GM13977 (cell line): Measurements from ENCODE around the gene FAM20C.
"Not testable (repeated sequence)": the region's sequence is repeated elsewhere in the genome, so short reads cannot be mapped to it uniquely, and the experiment has no call there.

Experiments used
- DNase-seq: peaks from one replicate; pipeline ENCODE4 v3.0.0; 2012; ENCODE audit warnings: low spot score
- in situ Hi-C: fragments of 300-500 bp; cut with MboI; formaldehyde crosslinking; loops from one replicate; pipeline ENCODE4 v1.12.0; 2022; ENCODE audit warnings: low sequenced_read_pairs, low pct_unique_long_range_greater_than_20kb, mixed read lengths, inconsistent platforms; ENCODE audit not compliant: unreplicated experiment
- TF ChIP-seq, protein P1 (sequence below): IDR thresholded peaks from 2 replicates; pipeline ENCODE4 v1.5.1; 2012; ENCODE audit warnings: mild to moderate bottlenecking, control low read depth; ENCODE audit not compliant: insufficient read depth; ENCODE audit errors: extremely low read depth, missing control alignments

FAM20C gene

DNA sequence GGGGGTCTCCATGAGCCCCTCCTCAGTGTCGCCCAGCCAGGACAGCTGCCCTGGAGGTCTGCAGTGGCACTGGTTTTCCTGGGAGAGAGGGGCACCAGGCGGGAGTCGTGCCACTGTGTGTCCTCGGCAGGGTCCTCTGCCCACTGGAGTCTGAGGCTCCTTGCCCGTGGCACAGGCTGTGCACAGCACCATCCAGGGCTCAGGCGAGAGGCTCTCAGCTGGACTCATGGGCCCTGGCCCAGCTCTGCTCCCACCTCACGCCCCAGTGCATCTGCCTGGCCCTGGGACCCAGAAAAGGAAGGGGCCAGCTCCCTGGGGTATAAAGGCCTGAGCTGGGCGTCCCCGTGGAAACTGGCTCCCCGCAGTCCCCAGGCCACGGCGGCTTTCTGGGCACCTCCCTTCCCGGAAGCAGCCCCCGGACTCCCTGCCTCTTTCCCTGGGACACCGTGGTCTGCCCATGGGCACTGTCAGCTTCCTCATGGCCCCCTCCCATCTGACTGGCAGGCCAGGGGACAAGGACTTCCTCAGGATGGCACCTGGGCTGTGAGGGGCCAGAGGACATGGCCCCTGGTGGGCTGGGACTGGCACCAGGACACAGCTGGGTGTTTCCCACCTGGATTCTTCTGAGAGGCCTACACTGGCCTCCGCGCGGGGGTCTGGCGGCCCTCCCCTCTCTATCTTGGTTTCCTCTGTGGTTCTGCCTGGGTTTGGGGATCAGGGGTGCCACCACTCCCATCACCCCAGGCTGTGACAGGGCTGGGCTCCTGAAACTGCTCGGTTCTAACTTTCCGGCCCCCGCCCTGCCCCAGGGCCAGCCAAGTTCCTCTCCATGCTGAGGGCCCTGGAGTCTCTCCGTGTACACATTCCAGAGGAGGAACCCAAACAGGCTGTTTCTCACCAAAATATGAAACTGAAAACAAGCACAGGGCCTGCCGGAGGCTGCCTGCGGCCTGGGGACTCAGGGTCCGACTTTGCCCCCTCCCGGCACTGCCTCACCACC, 103.1 kb downstream of the FAM20C start:
- DNase-seq, result no peak
- in situ Hi-C loops, result no loop called here
- TF ChIP-seq, protein P1, sequence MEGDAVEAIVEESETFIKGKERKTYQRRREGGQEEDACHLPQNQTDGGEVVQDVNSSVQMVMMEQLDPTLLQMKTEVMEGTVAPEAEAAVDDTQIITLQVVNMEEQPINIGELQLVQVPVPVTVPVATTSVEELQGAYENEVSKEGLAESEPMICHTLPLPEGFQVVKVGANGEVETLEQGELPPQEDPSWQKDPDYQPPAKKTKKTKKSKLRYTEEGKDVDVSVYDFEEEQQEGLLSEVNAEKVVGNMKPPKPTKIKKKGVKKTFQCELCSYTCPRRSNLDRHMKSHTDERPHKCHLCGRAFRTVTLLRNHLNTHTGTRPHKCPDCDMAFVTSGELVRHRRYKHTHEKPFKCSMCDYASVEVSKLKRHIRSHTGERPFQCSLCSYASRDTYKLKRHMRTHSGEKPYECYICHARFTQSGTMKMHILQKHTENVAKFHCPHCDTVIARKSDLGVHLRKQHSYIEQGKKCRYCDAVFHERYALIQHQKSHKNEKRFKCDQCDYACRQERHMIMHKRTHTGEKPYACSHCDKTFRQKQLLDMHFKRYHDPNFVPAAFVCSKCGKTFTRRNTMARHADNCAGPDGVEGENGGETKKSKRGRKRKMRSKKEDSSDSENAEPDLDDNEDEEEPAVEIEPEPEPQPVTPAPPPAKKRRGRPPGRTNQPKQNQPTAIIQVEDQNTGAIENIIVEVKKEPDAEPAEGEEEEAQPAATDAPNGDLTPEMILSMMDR, result no peak

DNA sequence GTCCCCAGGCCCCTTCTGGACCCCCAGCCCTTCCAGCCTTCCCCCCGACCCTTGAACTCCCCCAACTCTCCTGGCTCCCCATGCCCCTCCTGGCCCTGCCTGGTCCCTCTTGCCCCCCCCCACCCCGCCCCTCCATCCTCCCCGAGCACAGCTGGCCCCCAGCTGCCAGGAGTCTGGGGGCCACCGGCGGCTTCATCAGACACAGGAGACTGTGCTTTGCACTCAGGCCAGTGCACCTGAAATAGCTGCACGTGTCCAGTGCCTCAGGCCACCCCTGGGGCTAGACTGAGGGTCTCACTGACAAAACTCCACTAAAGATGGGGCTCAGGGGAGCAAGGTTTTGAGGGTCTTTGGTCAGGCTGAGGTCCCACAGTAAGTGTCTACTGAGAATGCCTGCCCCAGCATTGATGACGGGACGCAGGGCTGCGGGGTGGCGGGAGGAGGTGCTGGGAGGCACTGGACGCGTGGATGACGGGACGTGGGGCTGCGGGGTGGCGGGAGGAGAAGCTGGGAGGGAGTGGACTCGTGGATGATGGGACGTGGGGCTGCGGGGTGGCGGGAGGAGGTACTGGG, 104.1 kb downstream of the FAM20C start:
- DNase-seq, result no peak
- TF ChIP-seq, protein P1, result no peak
- in situ Hi-C loops, result no loop called here

DNA sequence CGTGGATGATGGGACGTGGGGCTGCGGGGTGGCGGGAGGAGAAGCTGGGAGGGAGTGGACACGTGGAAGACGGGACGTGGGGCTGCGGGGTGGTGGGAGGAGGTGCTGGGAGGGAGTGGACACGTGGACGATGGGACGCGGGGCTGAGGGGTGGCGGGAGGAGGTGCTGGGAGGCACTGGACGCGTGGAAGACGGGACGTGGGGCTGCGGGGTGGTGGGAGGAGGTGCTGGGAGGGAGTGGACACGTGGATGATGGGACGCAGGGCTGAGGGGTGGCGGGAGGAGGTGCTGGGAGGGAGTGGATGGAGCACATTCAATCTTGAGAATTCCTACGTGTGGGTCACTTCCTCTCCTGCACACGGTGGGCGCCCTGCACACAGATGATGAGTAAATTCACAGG, 104.8 kb downstream of the FAM20C start:
- DNase-seq, in situ Hi-C loops: not testable (repeated sequence)

DNA sequence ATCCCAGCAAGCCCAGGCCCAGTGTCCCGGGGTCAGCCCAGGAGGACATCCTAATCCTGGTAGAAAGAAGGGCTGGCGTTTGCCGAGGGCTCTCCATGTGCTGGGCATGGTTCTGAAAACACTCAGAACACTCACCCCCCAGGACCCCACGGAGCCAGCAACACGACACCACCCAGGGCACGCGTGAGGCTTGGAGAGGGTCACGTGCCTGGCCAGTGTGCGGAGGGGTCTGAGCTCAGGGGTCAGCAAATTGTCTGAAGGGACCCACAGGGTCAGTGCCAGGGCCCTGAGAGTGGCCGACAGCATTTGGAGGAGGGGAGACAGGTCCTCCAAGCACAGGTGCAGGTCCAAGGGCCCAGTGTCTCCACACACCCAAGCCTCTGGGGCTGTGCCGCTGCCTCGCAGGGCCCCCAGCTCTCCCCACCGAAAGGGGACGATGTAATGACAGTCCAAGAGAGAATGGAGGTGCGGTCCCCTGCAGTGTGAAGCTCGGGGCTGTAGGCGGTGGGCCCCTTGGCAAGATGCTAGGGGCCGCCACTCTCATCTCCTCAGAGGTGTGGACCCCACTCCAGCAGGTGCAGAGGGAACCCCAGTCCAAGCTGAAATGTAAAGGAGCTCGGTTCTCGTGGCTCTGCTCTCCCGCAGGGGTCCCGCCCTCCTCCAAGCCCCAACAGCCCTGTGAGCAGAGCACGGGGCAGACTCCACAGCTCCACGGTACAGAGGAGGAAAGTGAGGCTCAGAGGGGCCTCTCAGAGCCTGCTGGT, 105.4 kb downstream of the FAM20C start:
- TF ChIP-seq, protein P1, result no peak
- no peak for DNase-seq
- in situ Hi-C loops, result no loop called here

GRCh38 chr7:298375-298702, 106.0 kb downstream of the FAM20C start:
- in situ Hi-C loops, result no loop called here
- TF ChIP-seq, protein P1, result no peak
- DNase-seq, result no peak

- in situ Hi-C loops, result no loop called here
- TF ChIP-seq, protein P1, result no peak
- no peak for DNase-seq
These were observed 106.4 kb downstream of the FAM20C start for GRCh38 chr7:298743-299142.

GRCh38 chr7:299169-299568, 106.8 kb downstream of the FAM20C start:
- TF ChIP-seq, protein P1, result no peak
- in situ Hi-C loops, result no loop called here
- DNase-seq, result no peak
